SK-N-SH (cell line): Measurements from ENCODE around the gene RGR. TPM values are rescaled to one million over a fixed set of nuclear protein-coding genes. Genes with fewer than 3 reads are reported as not detected.

ENCODE experiments used
- CTCF ChIA-PET: fragments of 300-600, 350-600 bp; formaldehyde crosslinking; extraction: SDS; loops from one replicate; lab custom pipeline; 2021; lab: Yijun Ruan, JAX
- POLR2A ChIA-PET: fragments of 350-600 bp; sonication (Branson Sonifier 250); formaldehyde crosslinking; extraction: SDS; loops from one replicate; lab custom pipeline; 2020; ENCODE audit warnings: antibody characterized with exemption, inconsistent platforms; lab: Yijun Ruan, JAX
- DNase-seq: peaks from one replicate; pipeline ENCODE4 v3.0.0; 2012
- H2AFZ ChIP-seq: fragments of 200-600 bp; sonication (generic); 2 replicates; pipeline ENCODE4 v1.8.1; 2016; ENCODE audit warnings: antibody characterized with exemption, mild to moderate bottlenecking, low read depth
- H3F3A ChIP-seq: fragments of 200-600 bp; sonication (generic); replicated peaks from 2 replicates; pipeline ENCODE3; 2016; ENCODE audit warnings: antibody characterized with exemption, mild to moderate bottlenecking; ENCODE audit not compliant: insufficient read depth
- H3K27ac ChIP-seq, 2 experiments: fragments of 200-500 bp in 1 of 2; fragments of 200-600 bp in 1 of 2; sonication (Bioruptor generic) in 1 of 2; sonication (generic), shearing (Covaris generic) in 1 of 2; 2 replicates each; pipeline versions ENCODE4 v1.5.1 to v1.6.1; 2014 to 2016; ENCODE audit warnings: low read depth in 2 of 2, inconsistent platforms in 1 of 2, low read length in 1 of 2, mild to moderate bottlenecking in 1 of 2, mixed read lengths in 1 of 2
- H3K27me3 ChIP-seq: fragments of 200-600 bp; sonication (generic), shearing (Covaris generic); 2 replicates; pipeline ENCODE4 v1.6.1; 2016; ENCODE audit warnings: mixed run types; ENCODE audit not compliant: insufficient read depth
- H3K36me3 ChIP-seq, 2 experiments: fragments of 200-500 bp in 1 of 2; fragments of 200-600 bp in 1 of 2; sonication (Bioruptor generic) in 1 of 2; sonication (generic) in 1 of 2; replicated peaks in 1 of 2; 2 replicates each; pipeline versions ENCODE3 to v1.5.1; 2014 to 2016; ENCODE audit warnings: low read length in 1 of 2, mild to moderate bottlenecking in 1 of 2; ENCODE audit not compliant: insufficient read depth in 2 of 2, control insufficient read depth in 1 of 2
- H3K4me1 ChIP-seq, 2 experiments: fragments of 200-500 bp in 1 of 2; fragments of 200-600 bp in 1 of 2; sonication (Bioruptor generic) in 1 of 2; sonication (generic), shearing (Covaris generic) in 1 of 2; 2 replicates each; pipeline versions ENCODE4 v1.5.1 to v1.6.1; 2014 to 2016; ENCODE audit warnings: low read depth in 1 of 2, low read length in 1 of 2, mixed run types in 1 of 2; ENCODE audit not compliant: insufficient read depth in 2 of 2, control insufficient read depth in 1 of 2
- H3K4me2 ChIP-seq: fragments of 200-600 bp; sonication (generic), shearing (Covaris generic); 2 replicates; pipeline ENCODE4 v1.6.1; 2017; ENCODE audit warnings: mixed run types
- H3K4me3 ChIP-seq, 2 experiments: fragments of 200-500 bp in 1 of 2; fragments of 200-600 bp in 1 of 2; sonication (Bioruptor generic) in 1 of 2; sonication (generic), shearing (Covaris generic) in 1 of 2; 2 replicates each; pipeline versions ENCODE4 v1.5.1 to v1.8.1; 2014 to 2016; ENCODE audit warnings: low read depth in 2 of 2, inconsistent platforms in 1 of 2, low read length in 1 of 2, mild to moderate bottlenecking in 1 of 2, mixed read lengths in 1 of 2, moderate library complexity in 1 of 2
- H3K79me2 ChIP-seq: fragments of 200-600 bp; sonication (generic); 2 replicates; pipeline ENCODE4 v1.8.1; 2017; ENCODE audit warnings: mild to moderate bottlenecking; ENCODE audit not compliant: insufficient read depth
- H3K9ac ChIP-seq: fragments of 200-600 bp; sonication (generic); 2 replicates; pipeline ENCODE4 v1.6.1; 2017; ENCODE audit warnings: mixed run types
- H3K9me2 ChIP-seq: fragments of 200-600 bp; sonication (generic); 2 replicates; pipeline ENCODE4 v1.6.1; 2017; ENCODE audit warnings: mixed run types
- H3K9me3 ChIP-seq: fragments of 200-600 bp; sonication (generic); 2 replicates; pipeline ENCODE4 v1.6.1; 2017; ENCODE audit warnings: mixed run types, mild to moderate bottlenecking, moderate library complexity
- H4K20me1 ChIP-seq: fragments of 200-600 bp; sonication (generic); 2 replicates; pipeline ENCODE4 v1.6.1; 2017; ENCODE audit warnings: mild to moderate bottlenecking, mixed run types; ENCODE audit not compliant: insufficient read depth
- CHD2 ChIP-seq: fragments of 150-350 bp; IDR thresholded peaks from 2 replicates; pipeline ENCODE4 v1.6.1; 2018; ENCODE audit warnings: low read length; ENCODE audit not compliant: partially characterized antibody
- ELF1 ChIP-seq: IDR thresholded peaks from 2 replicates; pipeline ENCODE4 v1.4.0; 2012
- FOSL2 ChIP-seq: IDR thresholded peaks from 2 replicates; pipeline ENCODE4 v1.4.0; 2012; ENCODE audit warnings: low read depth, mild to moderate bottlenecking, moderate library complexity, borderline replicate concordance
- FOXJ3 ChIP-seq: sonication (generic); formaldehyde crosslinking; IDR thresholded peaks from 2 replicates; pipeline ENCODE4 v1.5.1; 2020; ENCODE audit warnings: mild to moderate bottlenecking, missing genetic modification reagents
- IRF3 ChIP-seq: fragments of 150-350 bp; IDR thresholded peaks from 2 replicates; pipeline ENCODE4 v1.6.1; 2016; ENCODE audit warnings: mild to moderate bottlenecking, low read depth, low read length
- MAX ChIP-seq: IDR thresholded peaks from 2 replicates; pipeline ENCODE4 v1.4.0; 2012; ENCODE audit warnings: low read depth
- MEF2A ChIP-seq: IDR thresholded peaks from 2 replicates; pipeline ENCODE4 v1.4.0; 2012; ENCODE audit warnings: low read depth, borderline replicate concordance
- PBX3 ChIP-seq: IDR thresholded peaks from 2 replicates; pipeline ENCODE4; 2012
- POLR2AphosphoS5 ChIP-seq: IDR thresholded peaks from 2 replicates; pipeline ENCODE4 v1.6.1; 2012; ENCODE audit warnings: low read depth, low read length
- RCOR1 ChIP-seq: fragments of 150-350 bp; IDR thresholded peaks from 2 replicates; pipeline ENCODE4 v1.6.1; 2017; ENCODE audit warnings: antibody characterized with exemption, low read length
- RFX5 ChIP-seq: IDR thresholded peaks from 2 replicates; pipeline ENCODE4 v1.6.1; 2012; ENCODE audit warnings: mild to moderate bottlenecking, improper control_type of control experiment, low read length
- SIN3A ChIP-seq: IDR thresholded peaks from 2 replicates; pipeline ENCODE4 v1.6.1; 2012; ENCODE audit warnings: low read depth, mild to moderate bottlenecking, low read length, moderate library complexity, borderline replicate concordance
- TCF12 ChIP-seq: IDR thresholded peaks from 2 replicates; pipeline ENCODE4 v1.4.0; 2012
- USF1 ChIP-seq: IDR thresholded peaks from 2 replicates; pipeline ENCODE4 v1.4.0; 2012; ENCODE audit warnings: low read depth, borderline replicate concordance
- USF2 ChIP-seq: fragments of 150-350 bp; IDR thresholded peaks from 2 replicates; pipeline ENCODE4 v1.6.1; 2017; ENCODE audit warnings: antibody characterized with exemption, low read length, low read depth, borderline replicate concordance
- YY1 ChIP-seq: IDR thresholded peaks from 2 replicates; pipeline ENCODE4 v1.4.0; 2012; ENCODE audit warnings: low read depth, mild to moderate bottlenecking
- ZBTB33 ChIP-seq: IDR thresholded peaks from 2 replicates; pipeline ENCODE4 v1.4.0; 2012; ENCODE audit warnings: low read depth, borderline replicate concordance
- WGBS: methylation state at CpG from one replicate; pipeline ENCODE4 v1.1.6; 2017; ENCODE audit warnings: low lambda C conversion rate; 5-methylcytosine and 5-hydroxymethylcytosine counted together
- polyA plus RNA-seq, 3 experiments: library from polyadenylated mRNA; depleted of rRNA; stranded (reverse); fragments of >200 nt; gene quantifications; 2 replicates each; pipeline ENCODE4 v1.2.3, GENCODE V29; 2012

Gene RGR
- polyA plus RNA-seq, 1 of the 3 experiments (the other 2 are of a cell fraction): not detected

- POLR2A ChIA-PET: no interaction called here
- Histone ChIP-seq H3K4me2 (no peak overlapping the region), H3K9me3 (no peaks in the 10 kb centered on the region), H3K9me2 (no peaks in the 10 kb centered on the region), H3K36me3 (no peaks in the 10 kb centered on the region), H3F3A (no peaks in the 10 kb centered on the region), H3K9ac (no peak overlapping the region), H3K79me2 (no peaks in the 10 kb centered on the region), H3K4me3 (no peak overlapping the region), H3K4me1 (no peaks in the 10 kb centered on the region), H2AFZ (no peak overlapping the region), H4K20me1 (no peaks in the 10 kb centered on the region), H3K27ac (no peak overlapping the region), H3K27me3 (no peaks in the 10 kb centered on the region)
- CTCF ChIA-PET: interaction anchor here (0.8 to 5.6 kb wide), 5 partner anchors 10 to 329 kb away, joined by 3 to 72 read pairs (median 3); no protein-coding TSS in a partner anchor
- no peak for DNase-seq
- WGBS: 31% methylated on average over 6 of the region's 10 CpGs
- TF ChIP-seq USF2 (no peak), RCOR1 (no peak), FOSL2 (no peak), TCF12 (no peak), PBX3 (no peak), ZBTB33 (no peak), SIN3A (no peak), RFX5 (no peak), POLR2AphosphoS5 (no peak), CHD2 (no peak), MEF2A (no peak), MAX (no peak), YY1 (no peak)
These were observed 36.8 kb upstream of the RGR start for GRCh38 chr10:84208023-84208422.

- Histone ChIP-seq H3K79me2 (no peaks in the 10 kb centered on the region), H3K36me3 (no peaks in the 10 kb centered on the region), H3K27ac (no peak overlapping the region), H3F3A (no peaks in the 10 kb centered on the region), H3K9ac (no peak overlapping the region), H2AFZ (no peak overlapping the region), H4K20me1 (no peaks in the 10 kb centered on the region), H3K4me2 (no peak overlapping the region), H3K9me2 (no peaks in the 10 kb centered on the region), H3K9me3 (no peaks in the 10 kb centered on the region), H3K4me1 (no peaks in the 10 kb centered on the region), H3K27me3 (no peaks in the 10 kb centered on the region), H3K4me3 (no peak overlapping the region)
- DNase-seq: no peak
- TF ChIP-seq FOXJ3 (CRISPR knock-in tag) (no peak), POLR2AphosphoS5 (no peak), ELF1 (no peak), TCF12 (no peak), IRF3 (no peak), SIN3A (no peak), USF1 (no peak)
- 31% methylated on average over 2 of the region's 2 CpGs for WGBS
- CTCF ChIA-PET: interaction anchor here (1.2 to 1.3 kb wide), 2 partner anchors 11 to 93 kb away, joined by 3 to 4 read pairs; no protein-coding TSS in a partner anchor
- POLR2A ChIA-PET: no interaction called here
These were observed 33.3 kb upstream of the RGR start for GRCh38 chr10:84211566-84211965.
